GM12878 (cell line): ENCODE measurements around the gene NPC1. TPM values are rescaled to one million over a fixed set of nuclear protein-coding genes. Genes with fewer than 3 reads are reported as not detected.

Source experiments
- ATAC-seq: fragments of 200-7000 bp; cut with Tn5 transposase; 3 replicates; pipeline ENCODE4 v1.9.1; 2020; ENCODE audit warnings: mild to moderate bottlenecking, moderate library complexity
- BruUV-seq: library from RNA; stranded (reverse); fragments of 400-500 nt; replicated peaks from 2 replicates; lab custom pipeline; 2021; lab: Mats Ljungman, UMichigan
- CTCF ChIA-PET: fragments of 300-600 bp; sonication (Branson Sonifier 250); formaldehyde crosslinking; extraction: SDS; loops from one replicate; lab custom pipeline; 2021; ENCODE audit warnings: inconsistent platforms; lab: Yijun Ruan, JAX
- POLR2A ChIA-PET: fragments of 350-600 bp; formaldehyde crosslinking; extraction: SDS; loops from one replicate; lab custom pipeline; 2021; ENCODE audit warnings: inconsistent platforms; lab: Charles Lee
- RAD21 ChIA-PET: fragments of 300-600 bp; sonication (Branson Sonifier 250); formaldehyde crosslinking; loops from one replicate; lab custom pipeline; 2023; ENCODE audit warnings: antibody characterized with exemption; ENCODE audit not compliant: unreplicated experiment; lab: Charles Lee
- SMC1A ChIA-PET: fragments of 300-600 bp; sonication (Branson Sonifier 250); formaldehyde crosslinking; loops from one replicate; lab custom pipeline; 2023; ENCODE audit not compliant: unreplicated experiment, uncharacterized antibody; lab: Charles Lee
- DNase-seq: peaks from one replicate; pipeline ENCODE4 v3.0.0-alpha.2; 2011; ENCODE audit warnings: low read depth, low spot score
- FAIRE-seq: peaks from 3 replicates; lab custom pipeline; 2011; peaks lifted over from hg19 to GRCh38; lab: Jason Lieb, UNC
- H2AFZ ChIP-seq: 2 replicates; pipeline ENCODE4 v1.6.0; 2011; ENCODE audit warnings: low read depth, low read length, control low read depth; ENCODE audit not compliant: control insufficient read depth
- H3K27ac ChIP-seq: 2 replicates; pipeline ENCODE4 v1.5.1; 2011; ENCODE audit warnings: control low read depth; ENCODE audit not compliant: control insufficient read depth, insufficient read depth
- H3K27me3 ChIP-seq, 2 experiments: replicated peaks in 1 of 2; 2 replicates each; pipeline versions ENCODE4 v1.6.0 to v1.6.1; 2011; ENCODE audit warnings: low read length in 1 of 2; ENCODE audit not compliant: control insufficient read depth in 2 of 2, insufficient read depth in 2 of 2
- H3K36me3 ChIP-seq, 2 experiments: 2 replicates each; pipeline ENCODE4 v1.5.1; 2011; ENCODE audit warnings: low read length in 1 of 2; ENCODE audit not compliant: control insufficient read depth in 2 of 2, insufficient read depth in 2 of 2
- H3K4me1 ChIP-seq: 2 replicates; pipeline ENCODE4 v1.6.1; 2011; ENCODE audit warnings: mild to moderate bottlenecking, low read length, moderate library complexity, mixed read lengths; ENCODE audit not compliant: control insufficient read depth, insufficient read depth
- H3K4me2 ChIP-seq: 2 replicates; pipeline ENCODE4 v1.6.0; 2011; ENCODE audit warnings: control low read depth; ENCODE audit not compliant: control insufficient read depth, insufficient read depth
- H3K4me3 ChIP-seq: fragments of 200-600 bp; sonication (generic); 2 replicates; pipeline ENCODE4 v1.5.1; 2016
- H3K79me2 ChIP-seq: 2 replicates; pipeline ENCODE4 v1.6.0; 2011; ENCODE audit warnings: low read length; ENCODE audit not compliant: control insufficient read depth, insufficient read depth
- H3K9ac ChIP-seq: 2 replicates; pipeline ENCODE4 v1.8.0; 2011; ENCODE audit warnings: low read length, control low read depth, mixed read lengths; ENCODE audit not compliant: control insufficient read depth, insufficient read depth
- H3K9me3 ChIP-seq: replicated peaks from 3 replicates; pipeline ENCODE4 v1.5.1; 2011; ENCODE audit warnings: mild to moderate bottlenecking, low read length; ENCODE audit not compliant: control insufficient read depth, insufficient read depth
- H4K20me1 ChIP-seq: 2 replicates; pipeline ENCODE4 v1.6.0; 2011; ENCODE audit not compliant: control insufficient read depth, insufficient read depth
- CBX3 ChIP-seq: fragments of 200-600 bp; sonication (generic); IDR thresholded peaks from 2 replicates; pipeline ENCODE4 v1.6.1; 2016; ENCODE audit warnings: low read depth, borderline replicate concordance
- CHD2 ChIP-seq: IDR thresholded peaks from 2 replicates; pipeline ENCODE4 v1.6.1; 2011; ENCODE audit warnings: low read depth, low read length, improper control_type of control experiment, borderline replicate concordance
- HDGF ChIP-seq: fragments of 450-650 bp; IDR thresholded peaks from 2 replicates; pipeline ENCODE4 v1.6.1; 2016; ENCODE audit warnings: antibody characterized with exemption
- MYC ChIP-seq: IDR thresholded peaks from 2 replicates; pipeline ENCODE4 v1.6.1; 2011; ENCODE audit warnings: mild to moderate bottlenecking, low read length, moderate library complexity, inconsistent platforms; ENCODE audit not compliant: insufficient read depth, insufficient replicate concordance, insufficient read length, severe bottlenecking
- NR2F1 ChIP-seq: fragments of 450-650 bp; conservative IDR thresholded peaks from 2 replicates; pipeline ENCODE4 v1.6.1; 2017; ENCODE audit warnings: mild to moderate bottlenecking
- POU2F2 ChIP-seq: IDR thresholded peaks from 3 replicates; pipeline ENCODE4 v1.6.1; 2011; ENCODE audit warnings: low read depth, mild to moderate bottlenecking, low read length, borderline replicate concordance
- RAD51 ChIP-seq: fragments of 450-650 bp; IDR thresholded peaks from 2 replicates; pipeline ENCODE4 v1.6.1; 2016; ENCODE audit warnings: moderate library complexity, mild to moderate bottlenecking, inconsistent platforms
- RCOR1 ChIP-seq: conservative IDR thresholded peaks from 2 replicates; pipeline ENCODE4 v1.6.1; 2012; ENCODE audit warnings: low read depth, low read length, improper control_type of control experiment
- ZBED1 ChIP-seq: IDR thresholded peaks from 2 replicates; pipeline ENCODE4 v1.6.1; 2016; ENCODE audit warnings: borderline replicate concordance
- ZNF274 ChIP-seq: IDR thresholded peaks from one replicate; pipeline ENCODE4 v1.8.0; 2011; ENCODE audit not compliant: insufficient read length, insufficient read depth
- WGBS: methylation state at CpG from one replicate; pipeline ENCODE4 v1.1.6; 2016; ENCODE audit warnings: low lambda C conversion rate; ENCODE audit not compliant: insufficient replicate concordance, insufficient coverage; ENCODE audit errors: missing lambda C conversion rate; 5-methylcytosine and 5-hydroxymethylcytosine counted together
- in situ Hi-C: fragments of 300-500 bp; cut with MboI; formaldehyde crosslinking; loops from 9 replicates; pipeline ENCODE4 v1.14.3; 2018; ENCODE audit warnings: mixed read lengths
- intact Hi-C: fragments of 100-400 bp; cut with micrococcal nuclease; formaldehyde crosslinking; loops from one replicate; pipeline ENCODE4 v1.14.2; 2022; ENCODE audit not compliant: unreplicated experiment
- polyA plus RNA-seq, 11 experiments: library from polyadenylated mRNA; depleted of rRNA in 4 of 11; unstranded in 6 of 11; stranded (reverse) in 5 of 11; fragments of >200 nt; fragmentation: Nextera tagmentation in 4 of 11; fragmentation: Illumina TruSeq in 1 of 11; extraction: Ambion mirVana in 4 of 11; extraction: Trizol in 1 of 11; gene quantifications; 1 replicate in 1 of 11; 2 replicates in 10 of 11; pipeline versions ENCODE4 v1.2.1 to v1.2.3, GENCODE V29; 2011 to 2016; ENCODE audit warnings: inconsistent platforms in 2 of 11, missing spikeins in 2 of 11, low read depth in 1 of 11
- total RNA-seq, 4 experiments: library from RNA; depleted of rRNA in 3 of 4; stranded (reverse); fragments of >200 nt in 3 of 4; fragmentation: Illumina TruSeq in 1 of 4; extraction: Trizol in 1 of 4; gene quantifications; 2 replicates each; pipeline versions ENCODE4 v1.2.1 to v1.2.3, GENCODE V29; 2013 to 2021
- TF ChIP-seq, protein P1 (sequence below): IDR thresholded peaks from 2 replicates; pipeline ENCODE4 v1.6.1; 2012; ENCODE audit warnings: improper control_type of control experiment, low read depth, low read length; ENCODE audit not compliant: insufficient replicate concordance
- TF ChIP-seq, protein P2 (sequence below): IDR thresholded peaks from 2 replicates; pipeline ENCODE4 v1.6.1; 2011; ENCODE audit warnings: borderline replicate concordance, low read depth, mild to moderate bottlenecking, moderate library complexity, mixed read lengths, low read length; ENCODE audit not compliant: insufficient read depth; ENCODE audit errors: extremely low read length
- TF ChIP-seq, protein P3 (sequence below): fragments of 450-650 bp; IDR thresholded peaks from 2 replicates; pipeline ENCODE4 v1.6.1; 2016; ENCODE audit warnings: mild to moderate bottlenecking
- TF ChIP-seq, protein P4 (sequence below): IDR thresholded peaks from 2 replicates; pipeline ENCODE4 v1.6.1; 2012; ENCODE audit warnings: low read depth, low read length, improper control_type of control experiment

The NPC1 gene
- total and polyA plus RNA-seq, 10 of the 15 experiments (the other 5 are each of a cell fraction or from before 2014, with no cell fraction given) = 10.1 to 45.2 (median 19.4) TPM

DNA sequence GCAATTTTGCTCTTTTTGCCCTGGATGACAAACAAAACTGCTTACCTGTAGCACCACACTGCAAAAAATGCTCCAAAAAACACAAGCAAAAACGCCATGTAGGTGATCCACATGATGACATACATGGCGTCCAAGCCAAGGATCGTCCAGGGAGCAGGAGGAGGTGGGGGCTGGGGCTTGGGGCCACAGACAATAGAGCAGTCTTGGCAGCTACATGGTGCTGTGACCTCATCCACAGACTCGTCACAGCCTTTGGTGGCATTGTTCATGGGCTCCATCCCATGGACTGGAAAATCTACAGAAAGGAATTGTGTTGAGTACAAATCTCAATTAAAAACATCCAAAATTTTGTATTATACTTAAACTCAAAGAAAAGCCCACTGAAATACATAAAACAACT lies 26.1 kb downstream of the NPC1 start:
- Histone ChIP-seq H3K4me1 (no peaks in the 10 kb centered on the region), H3K27me3 (no peaks in the 10 kb centered on the region), H3K4me2 (no peak overlapping the region), H3K9me3 (no peaks in the 10 kb centered on the region), H3K27ac (no peak overlapping the region), H3K4me3 (no peak overlapping the region), H3K9ac (no peak overlapping the region), H3K79me2 (no peaks in the 10 kb centered on the region), H3K36me3 (peaks cover 6 to 47% of the 10 kb centered on the region in 2 experiments), H2AFZ (no peak overlapping the region), H4K20me1 (no peaks in the 10 kb centered on the region)
- 96% methylated on average over 4 of the region's 4 CpGs for WGBS
- FAIRE-seq = no peak
- no peak for ATAC-seq
- no TSS peak for BruUV-seq
- ChIA-PET POLR2A (no interaction called here), RAD21 (no interaction called here), CTCF (interaction anchor here (1.0 kb wide), 1 partner anchor 44 kb away, joined by 3 read pairs; no protein-coding TSS in a partner anchor), SMC1A (interaction anchor here (1.0 kb wide), 1 partner anchor 12 kb away, joined by 4 read pairs; no protein-coding TSS in a partner anchor)
- DNase-seq = no peak
- in situ Hi-C loops (no loop called here), intact Hi-C loops (no loop called here)
- TF ChIP-seq, protein P1, sequence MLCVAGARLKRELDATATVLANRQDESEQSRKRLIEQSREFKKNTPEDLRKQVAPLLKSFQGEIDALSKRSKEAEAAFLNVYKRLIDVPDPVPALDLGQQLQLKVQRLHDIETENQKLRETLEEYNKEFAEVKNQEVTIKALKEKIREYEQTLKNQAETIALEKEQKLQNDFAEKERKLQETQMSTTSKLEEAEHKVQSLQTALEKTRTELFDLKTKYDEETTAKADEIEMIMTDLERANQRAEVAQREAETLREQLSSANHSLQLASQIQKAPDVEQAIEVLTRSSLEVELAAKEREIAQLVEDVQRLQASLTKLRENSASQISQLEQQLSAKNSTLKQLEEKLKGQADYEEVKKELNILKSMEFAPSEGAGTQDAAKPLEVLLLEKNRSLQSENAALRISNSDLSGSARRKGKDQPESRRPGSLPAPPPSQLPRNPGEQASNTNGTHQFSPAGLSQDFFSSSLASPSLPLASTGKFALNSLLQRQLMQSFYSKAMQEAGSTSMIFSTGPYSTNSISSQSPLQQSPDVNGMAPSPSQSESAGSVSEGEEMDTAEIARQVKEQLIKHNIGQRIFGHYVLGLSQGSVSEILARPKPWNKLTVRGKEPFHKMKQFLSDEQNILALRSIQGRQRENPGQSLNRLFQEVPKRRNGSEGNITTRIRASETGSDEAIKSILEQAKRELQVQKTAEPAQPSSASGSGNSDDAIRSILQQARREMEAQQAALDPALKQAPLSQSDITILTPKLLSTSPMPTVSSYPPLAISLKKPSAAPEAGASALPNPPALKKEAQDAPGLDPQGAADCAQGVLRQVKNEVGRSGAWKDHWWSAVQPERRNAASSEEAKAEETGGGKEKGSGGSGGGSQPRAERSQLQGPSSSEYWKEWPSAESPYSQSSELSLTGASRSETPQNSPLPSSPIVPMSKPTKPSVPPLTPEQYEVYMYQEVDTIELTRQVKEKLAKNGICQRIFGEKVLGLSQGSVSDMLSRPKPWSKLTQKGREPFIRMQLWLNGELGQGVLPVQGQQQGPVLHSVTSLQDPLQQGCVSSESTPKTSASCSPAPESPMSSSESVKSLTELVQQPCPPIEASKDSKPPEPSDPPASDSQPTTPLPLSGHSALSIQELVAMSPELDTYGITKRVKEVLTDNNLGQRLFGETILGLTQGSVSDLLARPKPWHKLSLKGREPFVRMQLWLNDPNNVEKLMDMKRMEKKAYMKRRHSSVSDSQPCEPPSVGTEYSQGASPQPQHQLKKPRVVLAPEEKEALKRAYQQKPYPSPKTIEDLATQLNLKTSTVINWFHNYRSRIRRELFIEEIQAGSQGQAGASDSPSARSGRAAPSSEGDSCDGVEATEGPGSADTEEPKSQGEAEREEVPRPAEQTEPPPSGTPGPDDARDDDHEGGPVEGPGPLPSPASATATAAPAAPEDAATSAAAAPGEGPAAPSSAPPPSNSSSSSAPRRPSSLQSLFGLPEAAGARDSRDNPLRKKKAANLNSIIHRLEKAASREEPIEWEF = no peak
- TF ChIP-seq, protein P2, sequence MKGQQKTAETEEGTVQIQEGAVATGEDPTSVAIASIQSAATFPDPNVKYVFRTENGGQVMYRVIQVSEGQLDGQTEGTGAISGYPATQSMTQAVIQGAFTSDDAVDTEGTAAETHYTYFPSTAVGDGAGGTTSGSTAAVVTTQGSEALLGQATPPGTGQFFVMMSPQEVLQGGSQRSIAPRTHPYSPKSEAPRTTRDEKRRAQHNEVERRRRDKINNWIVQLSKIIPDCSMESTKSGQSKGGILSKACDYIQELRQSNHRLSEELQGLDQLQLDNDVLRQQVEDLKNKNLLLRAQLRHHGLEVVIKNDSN = no peak
- TF ChIP-seq CHD2 = no peak
- TF ChIP-seq POU2F2 = no peak
- TF ChIP-seq, protein P3, sequence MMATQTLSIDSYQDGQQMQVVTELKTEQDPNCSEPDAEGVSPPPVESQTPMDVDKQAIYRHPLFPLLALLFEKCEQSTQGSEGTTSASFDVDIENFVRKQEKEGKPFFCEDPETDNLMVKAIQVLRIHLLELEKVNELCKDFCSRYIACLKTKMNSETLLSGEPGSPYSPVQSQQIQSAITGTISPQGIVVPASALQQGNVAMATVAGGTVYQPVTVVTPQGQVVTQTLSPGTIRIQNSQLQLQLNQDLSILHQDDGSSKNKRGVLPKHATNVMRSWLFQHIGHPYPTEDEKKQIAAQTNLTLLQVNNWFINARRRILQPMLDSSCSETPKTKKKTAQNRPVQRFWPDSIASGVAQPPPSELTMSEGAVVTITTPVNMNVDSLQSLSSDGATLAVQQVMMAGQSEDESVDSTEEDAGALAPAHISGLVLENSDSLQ = no peak
- TF ChIP-seq ZNF274 = no peak
- no peak for TF ChIP-seq RAD51
- no peak for TF ChIP-seq NR2F1
- no peak for TF ChIP-seq ZBED1
- no peak for TF ChIP-seq CBX3
- TF ChIP-seq, protein P4, sequence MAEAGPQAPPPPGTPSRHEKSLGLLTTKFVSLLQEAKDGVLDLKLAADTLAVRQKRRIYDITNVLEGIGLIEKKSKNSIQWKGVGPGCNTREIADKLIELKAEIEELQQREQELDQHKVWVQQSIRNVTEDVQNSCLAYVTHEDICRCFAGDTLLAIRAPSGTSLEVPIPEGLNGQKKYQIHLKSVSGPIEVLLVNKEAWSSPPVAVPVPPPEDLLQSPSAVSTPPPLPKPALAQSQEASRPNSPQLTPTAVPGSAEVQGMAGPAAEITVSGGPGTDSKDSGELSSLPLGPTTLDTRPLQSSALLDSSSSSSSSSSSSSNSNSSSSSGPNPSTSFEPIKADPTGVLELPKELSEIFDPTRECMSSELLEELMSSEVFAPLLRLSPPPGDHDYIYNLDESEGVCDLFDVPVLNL = no peak
- TF ChIP-seq MYC = no peak
- no peak for TF ChIP-seq RCOR1
- TF ChIP-seq HDGF = no peak
